Ectodermal cell (in vitro differentiated cells): Measurements from ENCODE around the gene MSI2.

Source experiments
- H3K27ac ChIP-seq: 2 replicates; pipeline ENCODE4 v1.7.0; 2013; ENCODE audit warnings: mild to moderate bottlenecking, low read depth, low read length; ENCODE audit not compliant: insufficient read depth, poor library complexity, severe bottlenecking
- H3K27me3 ChIP-seq: 2 replicates; pipeline ENCODE4 v1.7.0; 2013; ENCODE audit warnings: mild to moderate bottlenecking, low read length; ENCODE audit not compliant: insufficient read depth, control insufficient read depth, poor library complexity, severe bottlenecking
- H3K36me3 ChIP-seq: one replicate; pipeline ENCODE4 v1.7.0; 2013; ENCODE audit warnings: low read length; ENCODE audit not compliant: control insufficient read depth, insufficient read depth
- H3K4me1 ChIP-seq: one replicate; pipeline ENCODE4 v1.7.0; 2013; ENCODE audit warnings: low read length; ENCODE audit not compliant: control insufficient read depth, insufficient read depth
- H3K4me3 ChIP-seq: 2 replicates; pipeline ENCODE4 v1.7.0; 2013; ENCODE audit warnings: low read depth, low read length, control low read depth; ENCODE audit not compliant: insufficient read depth
- H3K9me3 ChIP-seq: 2 replicates; pipeline ENCODE4 v1.7.0; 2013; ENCODE audit warnings: mild to moderate bottlenecking, low read length, moderate library complexity; ENCODE audit not compliant: control insufficient read depth
- WGBS, 2 experiments: methylation state at CpG; one replicate each; pipeline ENCODE4 v1.1.7; 2013; ENCODE audit warnings: missing lambda C conversion rate in 2 of 2; 5-methylcytosine and 5-hydroxymethylcytosine counted together

MSI2 gene

DNA sequence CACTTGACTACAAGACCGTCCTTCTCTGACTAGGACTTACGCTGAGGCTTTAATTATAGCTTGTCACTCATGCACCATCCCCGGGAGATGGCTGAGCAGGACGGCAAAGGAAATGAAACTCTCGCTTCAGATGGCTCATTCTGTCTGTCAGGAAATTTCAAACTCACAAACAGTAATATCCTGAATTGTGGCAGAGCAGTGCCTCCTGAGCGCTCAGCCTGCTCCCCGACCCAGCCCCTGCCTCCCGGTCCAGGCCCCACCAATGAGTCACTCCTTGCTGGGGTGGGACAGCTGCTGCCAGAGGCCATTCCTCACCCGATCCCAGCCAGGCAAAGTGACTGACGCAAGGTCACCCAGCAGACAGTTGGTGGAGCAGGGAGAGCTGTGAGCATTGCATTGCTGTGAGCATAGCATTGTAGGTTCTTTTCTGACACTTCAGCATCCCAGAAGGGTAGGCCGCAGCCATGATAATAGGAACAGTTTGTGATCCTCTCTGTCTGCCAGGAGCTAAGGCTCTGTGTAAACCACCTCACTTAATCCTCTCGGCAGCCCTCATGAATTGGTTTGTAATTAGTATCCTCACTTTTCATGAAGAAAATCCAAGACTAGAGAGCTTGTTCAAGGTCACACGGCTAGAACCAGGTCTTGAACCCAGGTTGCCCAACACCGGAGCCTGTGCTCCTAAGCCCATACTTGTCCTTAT is 467.9 kb downstream of the MSI2 start:
- 85% methylated on average over 14 of the region's 14 CpGs for WGBS, 2 experiments
- Histone ChIP-seq H3K36me3 (no peaks in the 10 kb centered on the region), H3K9me3 (no peaks in the 10 kb centered on the region), H3K27ac (peak overlapping the region; percentile 26), H3K4me3 (no peak overlapping the region), H3K4me1 (peaks cover 18% of the 10 kb centered on the region), H3K27me3 (no peaks in the 10 kb centered on the region)

DNA sequence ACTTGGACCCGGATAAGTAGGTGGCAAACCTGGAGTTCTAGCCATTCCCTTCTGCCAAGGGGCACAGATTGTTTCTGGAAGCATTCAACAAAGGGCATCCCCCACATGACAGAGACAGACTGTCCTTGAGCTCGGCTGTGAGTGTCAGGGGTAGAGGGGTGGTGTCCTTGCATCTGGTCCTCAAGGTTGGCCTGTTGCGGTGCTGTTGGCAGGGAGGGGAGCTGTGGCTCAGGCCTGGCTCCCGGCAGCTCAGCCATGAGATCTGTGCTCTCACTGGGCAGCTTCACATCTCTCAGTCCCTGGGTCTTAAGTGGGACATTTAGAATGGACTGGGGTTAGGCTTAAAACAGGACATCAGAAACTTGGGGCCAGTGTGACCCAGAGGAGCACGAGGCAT is 468.4 kb downstream of the MSI2 start:
- Histone ChIP-seq H3K4me3 (no peak overlapping the region), H3K9me3 (no peaks in the 10 kb centered on the region), H3K27ac (no peak overlapping the region), H3K4me1 (peaks cover 18% of the 10 kb centered on the region), H3K27me3 (no peaks in the 10 kb centered on the region), H3K36me3 (no peaks in the 10 kb centered on the region)
- 89 to 95% methylated on average over 5 of the region's 5 CpGs for WGBS, 2 experiments

DNA sequence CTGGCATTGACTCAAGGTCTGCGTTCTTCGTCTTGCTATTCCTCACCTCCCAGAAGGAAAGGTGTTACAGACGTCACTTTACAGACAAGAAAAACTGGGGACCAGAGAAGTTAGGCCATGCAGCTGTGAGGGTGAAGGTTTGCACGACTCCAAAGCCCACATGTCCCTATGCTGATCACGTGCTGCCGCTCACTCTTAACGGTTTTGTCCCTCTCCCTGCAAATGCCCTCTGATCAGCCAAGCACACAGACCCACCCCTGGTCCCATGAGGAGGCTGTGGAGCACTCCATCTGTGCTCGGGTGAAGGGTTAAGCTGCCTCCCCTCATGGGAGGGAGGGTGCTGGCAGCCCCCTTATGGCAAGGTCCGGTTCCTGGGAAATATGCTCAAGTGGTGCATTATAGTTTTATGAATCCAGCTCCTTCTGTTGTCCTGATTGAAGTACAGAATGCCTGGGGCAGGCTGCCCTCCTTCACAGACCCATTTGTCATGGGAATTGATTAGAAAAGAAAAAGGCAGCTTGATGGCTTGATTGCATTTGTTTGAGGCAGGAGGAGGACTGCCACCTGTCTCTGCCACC is 470.0 kb downstream of the MSI2 start:
- Histone ChIP-seq H3K27ac (peak overlapping the region; percentile 67), H3K4me3 (no peak overlapping the region), H3K36me3 (no peaks in the 10 kb centered on the region), H3K9me3 (no peaks in the 10 kb centered on the region), H3K4me1 (peaks cover 18% of the 10 kb centered on the region), H3K27me3 (no peaks in the 10 kb centered on the region)
- 89 to 91% methylated on average over 9 of the region's 9 CpGs for WGBS, 2 experiments

DNA sequence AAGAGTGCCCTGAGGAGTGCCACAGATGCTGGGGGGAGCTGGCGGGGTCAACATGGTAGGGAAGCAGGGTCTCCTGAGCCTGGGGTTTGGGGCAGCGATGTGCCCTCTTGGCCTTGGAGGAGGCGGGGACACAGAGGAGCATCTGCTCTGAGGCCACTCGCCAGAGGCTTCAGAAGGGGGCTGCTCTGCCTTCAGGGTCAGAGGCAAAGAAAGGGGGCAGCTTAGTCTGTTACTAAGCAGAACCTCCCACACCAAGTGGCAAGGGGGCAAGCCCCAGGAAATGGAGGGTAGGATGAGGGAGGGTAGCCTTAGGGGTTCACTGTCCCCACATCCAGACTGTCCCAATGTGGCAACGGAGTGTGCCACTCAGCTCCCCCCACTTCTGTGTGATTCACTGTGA is 470.5 kb downstream of the MSI2 start:
- Histone ChIP-seq H3K4me1 (peaks cover 18% of the 10 kb centered on the region), H3K27ac (peak overlapping the region; percentile 67)
- WGBS, 2 experiments: 82% methylated on average over 5 of the region's 5 CpGs

DNA sequence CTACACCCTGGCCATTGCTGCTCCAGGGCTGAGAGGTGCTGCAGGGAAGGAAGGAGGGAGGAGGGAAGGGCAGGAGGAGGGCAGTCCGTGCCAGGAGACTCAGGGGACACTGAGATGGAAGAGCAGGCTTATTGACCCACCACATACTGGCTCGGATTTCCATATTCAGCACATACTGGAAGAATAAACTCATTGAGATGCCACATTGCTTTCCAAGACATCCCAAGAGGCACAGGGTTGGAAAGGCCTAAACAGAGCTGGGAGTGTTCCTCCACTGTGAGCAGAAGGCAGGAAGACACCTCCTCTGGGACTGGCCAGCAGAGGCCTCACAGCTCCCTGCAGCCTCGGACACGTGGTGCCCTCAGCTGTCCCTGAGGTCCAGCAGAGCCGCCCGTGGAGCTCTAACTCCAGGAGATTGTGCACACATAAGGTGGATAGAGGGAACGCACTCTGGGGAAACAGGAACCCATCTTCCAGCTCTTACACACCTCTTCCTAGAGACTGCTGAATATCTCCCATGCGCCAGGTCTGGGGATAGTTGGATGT is 471.4 kb downstream of the MSI2 start:
- H3K27me3 ChIP-seq: no peaks in the 10 kb centered on the region

More for the DNA sequence above, 470.5 kb downstream of the MSI2 start:
- Histone ChIP-seq H3K9me3 (no peaks in the 10 kb centered on the region), H3K4me3 (no peak overlapping the region), H3K36me3 (no peaks in the 10 kb centered on the region), H3K27me3 (no peaks in the 10 kb centered on the region)

DNA sequence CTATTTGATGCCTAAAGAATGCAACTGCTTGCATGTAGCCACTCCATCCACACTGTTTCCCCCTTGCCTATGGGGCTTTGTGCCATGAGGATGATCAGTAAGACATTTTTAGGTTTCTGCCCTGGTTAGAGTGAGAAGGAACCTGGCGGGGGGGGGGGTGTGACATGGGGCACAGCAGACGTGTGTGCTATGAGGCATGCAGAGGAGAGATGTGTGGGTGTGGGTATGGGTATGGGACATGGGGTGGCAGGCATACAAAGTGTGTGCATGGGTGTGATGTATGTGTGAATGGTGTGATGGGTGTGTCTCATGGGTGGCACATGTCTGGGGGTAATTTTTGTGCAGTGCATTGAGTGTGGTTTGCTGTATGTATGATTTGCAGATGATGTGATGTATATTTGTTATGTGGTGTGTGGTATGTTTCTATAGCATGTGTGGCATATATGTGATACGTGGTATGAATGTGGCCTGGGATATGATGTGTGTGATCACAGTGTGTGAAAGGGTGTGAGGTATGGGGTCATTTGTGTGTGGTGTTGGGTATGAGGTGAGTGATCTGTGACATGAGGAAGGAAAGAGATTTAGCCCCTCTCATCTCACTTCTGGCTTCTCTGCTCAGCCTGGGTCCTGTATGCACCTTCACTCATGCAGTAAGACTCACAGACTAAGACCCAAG is 473.8 kb downstream of the MSI2 start:
- no peaks in the 10 kb centered on the region for H3K27me3 ChIP-seq
- 92 to 93% methylated on average over 3 of the region's 3 CpGs for WGBS, 2 experiments
- H3K4me1 ChIP-seq: no peaks in the 10 kb centered on the region
- no peak overlapping the region for H3K4me3 ChIP-seq
- H3K27ac ChIP-seq: no peak overlapping the region
- H3K36me3 ChIP-seq: no peaks in the 10 kb centered on the region
- no peaks in the 10 kb centered on the region for H3K9me3 ChIP-seq

More for the DNA sequence above, 471.4 kb downstream of the MSI2 start:
- WGBS, 2 experiments: 84 to 88% methylated on average over 8 of the region's 8 CpGs
- H3K27ac ChIP-seq: no peak overlapping the region
- no peak overlapping the region for H3K4me3 ChIP-seq
- H3K36me3 ChIP-seq: no peaks in the 10 kb centered on the region
- no peaks in the 10 kb centered on the region for H3K9me3 ChIP-seq
- peaks cover 18% of the 10 kb centered on the region for H3K4me1 ChIP-seq

DNA sequence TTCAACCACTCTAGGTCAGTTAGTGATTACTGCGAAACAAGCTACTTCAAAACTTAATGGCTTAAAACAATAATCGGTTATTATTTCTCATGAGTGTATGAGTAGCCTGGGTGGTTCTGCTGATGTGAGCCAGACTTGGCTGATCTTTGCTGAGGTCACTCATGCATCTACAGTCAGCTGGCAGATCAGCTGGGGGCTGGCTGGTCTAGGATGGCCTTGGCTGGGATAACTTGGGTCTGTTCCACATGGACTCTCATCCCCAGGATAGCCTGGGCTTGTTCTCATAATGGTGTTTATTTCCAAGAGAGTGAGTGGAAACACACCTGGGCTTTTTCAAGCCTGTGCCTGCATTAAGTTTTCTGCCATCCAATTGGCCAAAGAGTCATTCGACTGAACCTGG is 475.7 kb downstream of the MSI2 start:
- no peaks in the 10 kb centered on the region for H3K4me1 ChIP-seq
- H3K4me3 ChIP-seq: no peak overlapping the region
- no peak overlapping the region for H3K27ac ChIP-seq
- no peaks in the 10 kb centered on the region for H3K36me3 ChIP-seq
- H3K9me3 ChIP-seq: no peaks in the 10 kb centered on the region
- H3K27me3 ChIP-seq: no peaks in the 10 kb centered on the region
- WGBS, 2 experiments: 97 to 98% methylated on average over 3 of the region's 3 CpGs

DNA sequence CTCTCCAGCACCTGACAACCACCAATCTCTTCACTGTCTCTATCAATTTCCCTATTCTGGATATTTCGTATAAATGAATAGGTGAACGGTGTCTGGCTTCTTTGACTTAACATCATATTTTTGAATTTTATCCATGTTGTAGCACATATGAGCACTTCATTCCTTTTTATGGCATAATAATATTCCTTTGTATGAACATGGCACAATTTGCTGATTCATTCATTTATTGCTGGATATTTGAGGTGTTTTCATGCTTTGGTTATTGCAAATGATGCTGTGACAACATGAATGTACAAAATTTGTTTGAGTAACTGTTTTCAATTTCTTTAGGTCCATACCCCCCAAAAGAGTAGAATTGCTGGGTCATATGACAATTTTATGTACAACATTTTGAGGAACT is 476.8 kb downstream of the MSI2 start:
- H3K27me3 ChIP-seq: no peaks in the 10 kb centered on the region
- no peak overlapping the region for H3K4me3 ChIP-seq
- H3K4me1 ChIP-seq: no peaks in the 10 kb centered on the region
- no peak overlapping the region for H3K27ac ChIP-seq
- 100% methylated on average over 1 to 2 of the region's 2 CpGs for WGBS, 2 experiments
- H3K36me3 ChIP-seq: no peaks in the 10 kb centered on the region
- no peaks in the 10 kb centered on the region for H3K9me3 ChIP-seq
